Kidney epithelial cell (primary cell): ENCODE measurements around the gene RGL3. TPM values are rescaled to one million over a fixed set of nuclear protein-coding genes. Genes with fewer than 3 reads are reported as not detected.
"Not testable (repeated sequence)": the region's sequence is repeated elsewhere in the genome, so short reads cannot be mapped to it uniquely, and the experiment has no call there.

ENCODE experiments used
- DNase-seq: peaks from one replicate; pipeline ENCODE4 v3.0.0-alpha.2; 2010; ENCODE audit warnings: low read depth
- H3K27me3 ChIP-seq: 2 replicates; pipeline ENCODE4 v1.6.0; 2011; ENCODE audit warnings: low read length; ENCODE audit not compliant: control insufficient read depth, insufficient read depth
- H3K36me3 ChIP-seq: 2 replicates; pipeline ENCODE4 v1.5.1; 2011; ENCODE audit warnings: low read length; ENCODE audit not compliant: control insufficient read depth, insufficient read depth
- H3K4me3 ChIP-seq: 2 replicates; pipeline ENCODE4 v1.5.1; 2011; ENCODE audit warnings: low read depth, mild to moderate bottlenecking, control low read depth, low read length
- total RNA-seq: library from RNA; depleted of rRNA; stranded (reverse); fragments of >200 nt; gene quantifications from 2 replicates; pipeline ENCODE4 v1.2.3, GENCODE V29; 2015
- TF ChIP-seq, protein P1 (sequence below): IDR thresholded peaks from 2 replicates; pipeline ENCODE4 v1.5.1; 2011; ENCODE audit warnings: mild to moderate bottlenecking, moderate library complexity, low read length, control low read depth, inconsistent platforms; ENCODE audit not compliant: insufficient read depth, poor library complexity, severe bottlenecking

Gene RGL3
- total RNA-seq, 1 donor from 2014 or later: 10.2 TPM

DNA sequence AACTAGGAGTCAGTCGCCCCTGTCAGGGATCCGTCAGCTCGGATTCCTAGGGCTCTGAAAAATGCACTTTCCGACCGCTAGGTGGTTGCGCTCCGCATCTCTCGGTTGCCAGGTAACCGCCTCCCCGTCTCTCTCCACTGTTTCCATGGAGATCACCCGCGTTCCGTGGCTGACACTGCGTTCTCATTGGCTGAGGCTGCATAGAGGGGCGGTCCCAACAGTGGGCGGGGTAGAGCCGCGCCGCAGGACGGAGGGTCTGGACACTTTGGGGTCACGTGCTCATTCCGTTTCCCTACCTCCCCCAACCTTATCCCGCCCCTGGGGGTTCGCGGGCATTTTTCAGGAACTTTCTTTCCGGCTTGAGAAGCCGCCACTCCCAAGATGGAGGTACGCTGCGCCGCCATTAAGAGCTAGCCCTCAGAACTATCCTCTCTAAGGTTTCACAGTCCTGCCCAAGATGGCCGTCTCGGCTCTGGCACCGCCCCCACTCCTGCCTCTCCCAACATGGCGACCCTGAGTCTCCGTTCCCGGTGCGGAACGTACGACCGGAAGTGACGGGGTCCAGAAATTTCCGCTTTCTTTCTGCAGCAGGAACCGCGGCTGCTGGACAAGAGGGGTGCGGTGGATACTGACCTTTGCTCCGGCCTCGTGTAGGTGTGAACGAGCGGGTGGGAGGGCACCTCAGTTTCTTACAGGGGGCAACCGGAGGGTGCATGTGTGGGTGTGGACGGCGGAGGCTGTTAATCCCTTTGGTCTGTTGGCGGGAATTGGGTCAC lies 16.1 kb upstream of the RGL3 start, which contains the start of the genes ODAD3 and PRKCSH:
ODAD3 (minus strand) TSS at position 65 of the 776 bp plus-strand sequence. CDS start 105 bp downstream, outside the sequence.
PRKCSH (plus strand) TSS at position 579 of the 776 bp plus-strand sequence. CDS start 483 bp downstream, outside the sequence.
- Histone ChIP-seq H3K27me3 (no peaks in the 10 kb centered on the region), H3K4me3 (peak within 1 kb of the TSS; percentile 77), H3K36me3 (peaks cover 5% of the 10 kb centered on the region)
- peak; percentile 97 for DNase-seq
- TF ChIP-seq, protein P1, sequence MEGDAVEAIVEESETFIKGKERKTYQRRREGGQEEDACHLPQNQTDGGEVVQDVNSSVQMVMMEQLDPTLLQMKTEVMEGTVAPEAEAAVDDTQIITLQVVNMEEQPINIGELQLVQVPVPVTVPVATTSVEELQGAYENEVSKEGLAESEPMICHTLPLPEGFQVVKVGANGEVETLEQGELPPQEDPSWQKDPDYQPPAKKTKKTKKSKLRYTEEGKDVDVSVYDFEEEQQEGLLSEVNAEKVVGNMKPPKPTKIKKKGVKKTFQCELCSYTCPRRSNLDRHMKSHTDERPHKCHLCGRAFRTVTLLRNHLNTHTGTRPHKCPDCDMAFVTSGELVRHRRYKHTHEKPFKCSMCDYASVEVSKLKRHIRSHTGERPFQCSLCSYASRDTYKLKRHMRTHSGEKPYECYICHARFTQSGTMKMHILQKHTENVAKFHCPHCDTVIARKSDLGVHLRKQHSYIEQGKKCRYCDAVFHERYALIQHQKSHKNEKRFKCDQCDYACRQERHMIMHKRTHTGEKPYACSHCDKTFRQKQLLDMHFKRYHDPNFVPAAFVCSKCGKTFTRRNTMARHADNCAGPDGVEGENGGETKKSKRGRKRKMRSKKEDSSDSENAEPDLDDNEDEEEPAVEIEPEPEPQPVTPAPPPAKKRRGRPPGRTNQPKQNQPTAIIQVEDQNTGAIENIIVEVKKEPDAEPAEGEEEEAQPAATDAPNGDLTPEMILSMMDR: peak; percentile 83

DNA sequence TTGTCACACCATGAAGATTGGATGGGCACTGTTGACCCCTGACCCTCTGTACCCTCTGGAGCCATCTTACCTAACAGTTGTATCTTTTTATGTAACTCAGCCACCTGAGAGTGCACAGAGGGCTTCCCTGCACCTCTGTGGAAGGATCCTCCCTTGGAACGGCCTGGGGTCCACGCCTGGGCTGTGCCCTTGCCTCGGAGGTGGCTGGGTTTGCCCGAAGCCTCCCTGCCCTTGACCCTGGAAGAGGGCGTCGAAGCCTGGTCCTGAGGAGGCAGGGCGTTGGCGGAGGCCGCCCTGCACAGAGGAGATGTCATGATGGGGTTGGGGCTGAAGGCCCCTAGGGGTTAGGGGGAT lies 15.6 kb upstream of the RGL3 start:
- no peaks in the 10 kb centered on the region for H3K27me3 ChIP-seq
- peaks cover 5% of the 10 kb centered on the region for H3K36me3 ChIP-seq
- H3K4me3 ChIP-seq: peak overlapping the region; percentile 36
- TF ChIP-seq, protein P1: no peak
- DNase-seq: no peak

DNA sequence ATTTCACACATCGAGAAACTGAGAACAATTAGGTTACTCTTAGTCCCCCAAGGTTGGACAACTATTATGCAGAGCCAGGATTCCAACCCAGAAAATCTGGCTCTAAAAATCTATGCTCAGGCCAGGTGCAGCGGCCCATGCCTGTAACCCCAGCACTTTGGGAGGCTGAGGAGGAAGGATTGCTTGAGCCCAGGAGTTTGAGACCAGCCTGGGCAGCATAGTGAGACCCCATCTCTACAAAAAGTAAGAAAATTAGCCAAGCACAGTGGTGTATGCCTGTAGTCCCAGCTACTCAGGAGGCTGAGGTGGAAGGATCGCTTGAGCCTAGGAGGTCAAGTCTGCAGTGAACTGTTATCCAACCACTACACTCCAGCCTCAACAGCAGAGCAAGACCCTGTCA lies 14.4 kb upstream of the RGL3 start:
- not testable (repeated sequence) for H3K4me3 ChIP-seq, H3K36me3 ChIP-seq, H3K27me3 ChIP-seq, DNase-seq

DNA sequence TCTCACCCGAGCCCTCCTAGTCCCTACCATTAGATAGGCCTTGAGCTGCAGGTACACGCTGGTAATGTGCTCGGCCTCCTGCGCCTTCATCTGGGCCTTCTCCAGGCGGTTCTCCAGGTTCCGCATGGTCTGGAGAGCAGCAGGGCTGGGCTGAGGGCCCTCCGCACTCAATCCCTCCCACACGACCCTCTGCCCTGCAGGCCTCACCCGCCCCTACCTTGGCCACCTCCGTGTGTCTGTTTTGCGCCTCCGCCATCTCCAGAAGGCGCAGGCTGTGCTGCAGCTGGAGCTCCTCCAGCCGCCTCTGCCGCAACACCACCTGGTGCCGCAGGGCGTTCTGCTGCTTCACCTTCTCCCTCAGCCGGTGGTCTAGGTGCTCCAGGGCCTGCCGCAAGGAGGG lies 7.5 kb upstream of the RGL3 start:
- TF ChIP-seq, protein P1: no peak
- DNase-seq: no peak
- H3K4me3 ChIP-seq: no peak overlapping the region
- no peaks in the 10 kb centered on the region for H3K36me3 ChIP-seq
- H3K27me3 ChIP-seq: peaks cover 26% of the 10 kb centered on the region

DNA sequence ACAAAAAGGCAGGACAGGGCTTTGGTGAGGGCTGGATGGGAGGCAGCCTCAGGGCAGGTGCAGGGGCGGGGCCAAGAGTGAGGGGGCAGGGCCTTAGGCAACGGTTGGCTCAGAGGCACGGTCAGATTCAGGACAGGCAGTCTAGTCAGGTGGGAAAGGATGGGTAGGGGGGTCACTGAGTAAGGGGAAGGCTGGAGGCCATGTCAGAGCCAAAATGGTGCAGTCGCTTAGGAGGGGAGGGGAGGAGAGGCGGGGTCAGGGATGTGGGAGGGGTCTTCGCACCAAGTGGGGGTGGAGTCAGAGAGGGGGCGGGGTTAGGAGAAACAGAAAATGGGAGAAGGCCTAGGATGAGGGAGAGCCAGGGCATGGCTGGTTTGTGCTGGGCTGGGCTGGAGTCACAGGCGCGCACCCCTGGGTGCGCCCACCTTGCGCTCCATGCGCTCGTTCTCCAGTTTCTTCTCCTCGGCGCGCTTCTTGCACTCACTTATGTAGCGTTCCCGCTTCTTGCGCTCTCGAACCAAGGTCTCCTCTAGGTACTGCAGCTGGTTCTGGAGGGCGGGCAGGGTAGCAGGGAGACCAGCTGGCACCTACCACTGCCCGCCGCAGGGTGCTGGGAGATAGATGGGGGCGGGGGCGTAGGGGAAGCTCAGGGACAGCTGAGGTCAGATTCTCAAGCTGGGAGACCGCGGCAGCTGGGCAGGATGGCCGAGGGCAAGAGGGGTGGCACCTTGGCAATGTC lies 6.8 kb upstream of the RGL3 start:
- no peak for DNase-seq
- TF ChIP-seq, protein P1: no peak
- Histone ChIP-seq H3K27me3 (peaks cover 34% of the 10 kb centered on the region), H3K4me3 (no peak overlapping the region), H3K36me3 (no peaks in the 10 kb centered on the region)

DNA sequence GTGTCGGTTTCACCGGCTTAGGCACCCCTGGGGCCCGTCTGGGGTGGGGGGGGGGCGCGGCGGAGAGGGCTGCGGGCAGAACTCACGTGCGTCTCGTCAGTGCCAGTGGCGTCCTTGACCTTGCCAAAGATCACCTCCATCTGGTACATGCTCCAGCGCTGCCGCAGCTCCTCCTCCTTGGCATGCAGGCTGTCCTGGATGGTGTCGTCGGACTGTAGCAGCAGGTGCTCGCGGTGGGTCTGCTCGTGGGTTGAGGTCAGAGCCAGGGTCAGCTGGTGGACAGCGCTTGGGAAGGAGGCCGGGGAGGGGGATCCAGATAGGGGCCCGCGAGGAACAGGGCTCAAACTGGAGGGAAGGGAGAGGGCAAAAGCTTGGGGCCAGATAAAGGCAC lies 4.7 kb upstream of the RGL3 start:
- TF ChIP-seq, protein P1: no peak
- no peaks in the 10 kb centered on the region for H3K36me3 ChIP-seq
- H3K27me3 ChIP-seq: peaks cover 54% of the 10 kb centered on the region
- no peak overlapping the region for H3K4me3 ChIP-seq
- DNase-seq: no peak
